Skeletal muscle tissue (tissue), 4 donors: Measurements from ENCODE around the gene EME1. TPM values are rescaled to one million over a fixed set of nuclear protein-coding genes. Genes with fewer than 3 reads are reported as not detected.
A peak's percentile ranks its signal among the peaks of the same experiment; 100 is the strongest.
"Not testable (repeated sequence)": the region's sequence is repeated elsewhere in the genome, so short reads cannot be mapped to it uniquely, and the experiment has no call there.

Experiments used
- H3K27ac ChIP-seq: one replicate; pipeline ENCODE4 v1.7.0; 2013; ENCODE audit warnings: mild to moderate bottlenecking, low read depth, low read length, inconsistent platforms
- H3K27me3 ChIP-seq, 3 donors: one replicate each; pipeline ENCODE4 v1.7.0; 2013; ENCODE audit warnings: low read length in 3 of 3; ENCODE audit not compliant: control insufficient read depth in 3 of 3, insufficient read depth in 3 of 3
- H3K36me3 ChIP-seq, 3 donors: one replicate each; pipeline ENCODE4 v1.7.0; 2013; ENCODE audit warnings: low read length in 3 of 3; ENCODE audit not compliant: control insufficient read depth in 3 of 3, insufficient read depth in 3 of 3
- H3K4me1 ChIP-seq, 3 donors: one replicate each; pipeline ENCODE4 v1.7.0; 2013; ENCODE audit warnings: low read length in 3 of 3, mild to moderate bottlenecking in 3 of 3; ENCODE audit not compliant: control insufficient read depth in 3 of 3, insufficient read depth in 3 of 3
- H3K4me3 ChIP-seq, 3 donors: one replicate each; pipeline ENCODE4 v1.7.0; 2013; ENCODE audit warnings: low read length in 3 of 3
- H3K9ac ChIP-seq, 3 donors: one replicate each; pipeline ENCODE4 v1.7.0; 2013; ENCODE audit warnings: low read length in 3 of 3, mild to moderate bottlenecking in 3 of 3, moderate library complexity in 2 of 3, low read depth in 1 of 3
- H3K9me3 ChIP-seq, 3 donors: one replicate each; pipeline ENCODE4 v1.7.0; 2013; ENCODE audit warnings: low read length in 3 of 3; ENCODE audit not compliant: control insufficient read depth in 3 of 3
- total RNA-seq: library from RNA; depleted of rRNA; stranded (reverse); fragments of >200 nt; gene quantifications from one replicate; pipeline ENCODE4 v1.2.3, GENCODE V29; 2014
- donor health status: Osteomylitis.

EME1 gene
- total RNA-seq, 1 donor from 2014 or later, result 2.1 TPM

- not testable (repeated sequence) for H3K9ac ChIP-seq, H3K4me3 ChIP-seq, H3K9me3 ChIP-seq, H3K27ac ChIP-seq, H3K4me1 ChIP-seq, H3K36me3 ChIP-seq, H3K27me3 ChIP-seq
Observed at GRCh38 chr17:50333291-50334057, 39.6 kb upstream of the EME1 start.

- Histone ChIP-seq H3K4me1 (no peaks in the 10 kb centered on the region), H3K27me3 (peaks cover 0 to 2% (median 2%) of the 10 kb centered on the region in 3 donors), H3K27ac (no peak overlapping the region), H3K36me3 (no peaks in the 10 kb centered on the region), H3K4me3 (no peak overlapping the region), H3K9ac (no peak overlapping the region), H3K9me3 (peaks cover 0 to 2% (median 0%) of the 10 kb centered on the region in 3 donors)
Observed at GRCh38 chr17:50337956-50338355, 35.1 kb upstream of the EME1 start.

- Histone ChIP-seq H3K27ac (no peak overlapping the region), H3K27me3 (peaks cover 0 to 3% (median 0%) of the 10 kb centered on the region in 3 donors), H3K9me3 (peaks cover 0 to 2% (median 0%) of the 10 kb centered on the region in 3 donors), H3K36me3 (no peaks in the 10 kb centered on the region), H3K9ac (no peak overlapping the region), H3K4me3 (no peak overlapping the region), H3K4me1 (no peaks in the 10 kb centered on the region)
Observed at GRCh38 chr17:50338645-50339044, 34.4 kb upstream of the EME1 start.

- H3K4me3 ChIP-seq, result no peak overlapping the region
- no peaks in the 10 kb centered on the region for H3K4me1 ChIP-seq
- peaks cover 0 to 2% (median 0%) of the 10 kb centered on the region in 3 donors for H3K9me3 ChIP-seq
- no peak overlapping the region for H3K27ac ChIP-seq
- H3K36me3 ChIP-seq, result no peaks in the 10 kb centered on the region
- H3K27me3 ChIP-seq, result peaks cover 0 to 3% (median 0%) of the 10 kb centered on the region in 3 donors
- no peak overlapping the region for H3K9ac ChIP-seq
Observed at GRCh38 chr17:50339381-50339780, 33.6 kb upstream of the EME1 start.

- H3K27me3 ChIP-seq, result peaks cover 0 to 3% (median 0%) of the 10 kb centered on the region in 3 donors
- no peak overlapping the region for H3K4me3 ChIP-seq
- peaks cover 18 to 26% (median 20%) of the 10 kb centered on the region in 3 donors for H3K4me1 ChIP-seq
- peak overlapping the region in 1 of 3 donors; percentile 83 for H3K9ac ChIP-seq
- H3K36me3 ChIP-seq, result no peaks in the 10 kb centered on the region
- no peaks in the 10 kb centered on the region for H3K9me3 ChIP-seq
- no peak overlapping the region for H3K27ac ChIP-seq
Observed at GRCh38 chr17:50344731-50345365, 28.2 kb upstream of the EME1 start.

- Histone ChIP-seq H3K9me3 (no peaks in the 10 kb centered on the region), H3K9ac (peak within 1 kb of the TSS; percentile 79 to 89 (median 84)), H3K27ac (no peak within 1 kb of the TSS), H3K36me3 (no peaks in the 10 kb centered on the region), H3K4me1 (peaks cover 18 to 26% (median 20%) of the 10 kb centered on the region in 3 donors), H3K27me3 (peaks cover 0 to 3% (median 0%) of the 10 kb centered on the region in 3 donors), H3K4me3 (peak within 1 kb of the TSS; percentile 79 to 84 (median 84))
Observed at GRCh38 chr17:50345432-50346312, 27.4 kb upstream of the EME1 start, which contains the start of gene XYLT2. TSS of gene XYLT2 (plus strand) at chr17:50346126. CDS start at chr17:50346141, 15 bp downstream.

GRCh38 chr17:50346313-50347116, 26.5 kb upstream of the EME1 start:
- peak overlapping the region; percentile 79 to 89 (median 84) for H3K9ac ChIP-seq
- no peaks in the 10 kb centered on the region for H3K9me3 ChIP-seq
- no peak overlapping the region for H3K27ac ChIP-seq
- peak overlapping the region; percentile 79 to 84 (median 84) for H3K4me3 ChIP-seq
- H3K4me1 ChIP-seq, result peaks cover 18 to 26% (median 20%) of the 10 kb centered on the region in 3 donors
- H3K27me3 ChIP-seq, result peaks cover 0 to 3% (median 0%) of the 10 kb centered on the region in 3 donors
- no peaks in the 10 kb centered on the region for H3K36me3 ChIP-seq

- Histone ChIP-seq H3K27me3 (peaks cover 0 to 3% (median 0%) of the 10 kb centered on the region in 3 donors), H3K27ac (no peak overlapping the region), H3K9me3 (no peaks in the 10 kb centered on the region), H3K9ac (peak overlapping the region; percentile 79 to 89 (median 84)), H3K36me3 (no peaks in the 10 kb centered on the region), H3K4me3 (peak overlapping the region; percentile 79 to 84 (median 84)), H3K4me1 (peaks cover 18 to 26% (median 20%) of the 10 kb centered on the region in 3 donors)
Observed at GRCh38 chr17:50347117-50347893, 25.7 kb upstream of the EME1 start.
